Brain microvascular endothelial cell (primary cell): ENCODE measurements around the gene PARD3.
A peak's percentile ranks its signal among the peaks of the same experiment; 100 is the strongest.

Experiments
- DNase-seq: peaks from one replicate; pipeline ENCODE4 v3.0.0-alpha.2; 2020
- H3K27ac ChIP-seq: fragments of 250-450 bp; sonication (Bioruptor Pico); 2 replicates; pipeline ENCODE4 v1.5.1; 2020; ENCODE audit warnings: mild to moderate bottlenecking, moderate library complexity
- H3K27me3 ChIP-seq: fragments of 250-450 bp; sonication (Bioruptor Pico); replicated peaks from 2 replicates; pipeline ENCODE4 v1.5.1; 2020; ENCODE audit warnings: mild to moderate bottlenecking
- H3K36me3 ChIP-seq: fragments of 250-450 bp; sonication (Bioruptor Pico); replicated peaks from 2 replicates; pipeline ENCODE4 v1.5.1; 2020; ENCODE audit warnings: mild to moderate bottlenecking
- H3K4me3 ChIP-seq: 2 replicates; pipeline ENCODE4 v1.5.1; 2011; ENCODE audit warnings: low read depth, mild to moderate bottlenecking, control low read depth, low read length, moderate library complexity
- CTCF ChIP-seq: IDR thresholded peaks from 2 replicates; pipeline ENCODE4 v1.5.1; 2011; ENCODE audit warnings: low read depth, mild to moderate bottlenecking, moderate library complexity, low read length, control low read depth, inconsistent platforms; ENCODE audit errors: missing control alignments
- in situ Hi-C: cut with HindIII; loops from 2 replicates; pipeline ENCODE4 v1.10.0; 2017; ENCODE audit warnings: low sequenced_read_pairs, low pct_ligation_motif_present

The PARD3 gene

GRCh38 chr10:34081948-34082347 is 733.1 kb downstream of the PARD3 start:
- Histone ChIP-seq H3K4me3 (no peak overlapping the region), H3K27ac (no peak overlapping the region), H3K36me3 (no peaks in the 10 kb centered on the region), H3K27me3 (no peaks in the 10 kb centered on the region)
- peak; percentile 29 for TF ChIP-seq CTCF
- in situ Hi-C loops: no loop called here
- DNase-seq: no peak

GRCh38 chr10:34081347-34081743 is 733.8 kb downstream of the PARD3 start:
- H3K27me3 ChIP-seq: no peaks in the 10 kb centered on the region
- in situ Hi-C loops: no loop called here
- DNase-seq: no peak
- no peak overlapping the region for H3K4me3 ChIP-seq
- no peak for TF ChIP-seq CTCF
- H3K27ac ChIP-seq: no peak overlapping the region
- no peaks in the 10 kb centered on the region for H3K36me3 ChIP-seq

GRCh38 chr10:34080485-34081346 is 734.4 kb downstream of the PARD3 start:
- in situ Hi-C loops: no loop called here
- no peak overlapping the region for H3K4me3 ChIP-seq
- TF ChIP-seq CTCF: no peak
- H3K27ac ChIP-seq: no peak overlapping the region
- DNase-seq: no peak
- no peaks in the 10 kb centered on the region for H3K27me3 ChIP-seq
- no peaks in the 10 kb centered on the region for H3K36me3 ChIP-seq

GRCh38 chr10:34079702-34080484 is 735.2 kb downstream of the PARD3 start:
- H3K27me3 ChIP-seq: no peaks in the 10 kb centered on the region
- no peaks in the 10 kb centered on the region for H3K36me3 ChIP-seq
- DNase-seq: no peak
- TF ChIP-seq CTCF: no peak
- in situ Hi-C loops: no loop called here
- no peak overlapping the region for H3K4me3 ChIP-seq
- no peak overlapping the region for H3K27ac ChIP-seq

- in situ Hi-C loops: no loop called here
- Histone ChIP-seq H3K36me3 (no peaks in the 10 kb centered on the region), H3K4me3 (no peak overlapping the region), H3K27me3 (no peaks in the 10 kb centered on the region), H3K27ac (no peak overlapping the region)
- DNase-seq: peak; percentile 35
- TF ChIP-seq CTCF: no peak
Measured at GRCh38 chr10:34078745-34079470, 736.2 kb downstream of the PARD3 start.
